ENCODE results near the gene LIPI.
"Not testable (repeated sequence)": the region's sequence is repeated elsewhere in the genome, so short reads cannot be mapped to it uniquely, and the experiment has no call there.

The LIPI gene

DNA sequence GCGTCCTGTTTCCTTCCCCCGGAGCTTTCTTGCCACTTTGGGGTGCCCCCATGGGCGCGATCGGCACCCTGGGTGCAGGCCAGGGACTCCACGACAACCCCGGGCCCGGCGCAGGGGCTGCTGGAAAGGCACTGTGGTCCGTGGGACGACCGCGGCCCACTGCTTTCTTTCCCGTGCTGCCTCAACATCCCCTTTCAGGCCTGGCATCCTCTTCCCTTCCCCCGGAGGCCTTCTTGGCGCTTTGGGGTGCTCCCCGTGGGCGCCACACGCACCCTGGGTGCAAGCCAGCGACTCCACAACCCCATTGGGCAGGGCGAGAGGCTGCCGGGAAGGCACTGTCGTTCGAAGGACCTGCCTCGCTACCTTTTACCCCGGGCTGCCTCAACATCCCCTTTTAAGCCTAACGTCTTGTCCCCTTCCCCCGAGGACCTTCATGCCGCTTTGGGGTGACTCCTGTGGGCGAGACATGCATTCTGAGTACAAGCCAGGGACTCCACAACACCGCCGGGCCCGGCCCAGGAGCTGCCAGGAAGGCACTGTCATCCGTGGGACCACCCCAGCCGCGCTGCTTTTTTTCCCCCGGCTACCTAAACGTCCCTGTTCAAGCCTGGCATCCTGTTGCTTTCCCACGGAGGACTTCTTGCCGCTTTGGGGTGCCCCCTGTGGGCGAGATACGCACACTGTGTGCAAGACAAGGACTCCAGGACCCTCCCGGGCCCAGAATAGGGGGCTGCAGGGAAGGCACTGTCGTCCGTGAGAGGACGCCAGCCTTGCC is 137.8 kb downstream of the LIPI start:
- DNase-seq = no peak

DNA sequence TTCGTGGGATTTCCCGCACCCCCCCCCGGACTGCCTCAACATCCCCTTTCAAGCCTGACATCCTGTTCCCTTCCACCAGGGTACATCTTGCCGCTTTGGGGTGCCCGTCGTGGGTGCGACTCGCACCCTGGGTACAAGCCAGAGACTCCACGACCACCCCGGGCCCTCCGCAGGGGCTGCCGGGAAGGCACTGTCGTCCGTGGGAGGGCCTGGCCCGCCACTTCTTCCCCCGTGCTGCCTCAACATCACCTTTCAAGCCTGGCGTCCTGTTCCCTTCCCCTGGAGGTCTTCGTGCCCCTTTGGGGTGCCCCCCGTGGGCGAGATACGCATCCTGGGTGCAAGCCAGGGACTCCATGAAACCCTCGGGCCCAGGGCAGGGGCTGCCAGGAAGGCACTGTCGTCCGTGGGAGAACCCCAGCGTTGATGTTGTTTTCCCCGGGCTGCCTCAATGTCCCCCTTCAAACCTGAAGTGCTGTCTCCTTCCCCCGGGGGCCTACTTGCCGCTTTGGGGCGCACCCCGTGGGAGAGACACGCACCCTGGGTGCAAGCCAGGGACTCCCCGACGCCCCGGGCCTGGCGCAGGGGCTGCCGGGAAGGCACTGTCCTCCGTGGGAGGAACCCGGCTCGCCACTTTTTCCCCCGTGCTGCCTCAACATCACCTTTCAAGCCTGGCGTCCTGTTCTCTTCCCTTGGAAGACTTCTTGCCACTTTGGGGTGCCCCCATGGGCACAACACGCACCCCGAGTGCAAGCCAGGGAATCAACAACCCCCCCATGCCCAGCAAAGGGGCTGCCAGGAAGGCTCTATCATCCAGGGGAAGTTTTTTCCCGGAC is 138.6 kb downstream of the LIPI start:
- no peak for DNase-seq

DNA sequence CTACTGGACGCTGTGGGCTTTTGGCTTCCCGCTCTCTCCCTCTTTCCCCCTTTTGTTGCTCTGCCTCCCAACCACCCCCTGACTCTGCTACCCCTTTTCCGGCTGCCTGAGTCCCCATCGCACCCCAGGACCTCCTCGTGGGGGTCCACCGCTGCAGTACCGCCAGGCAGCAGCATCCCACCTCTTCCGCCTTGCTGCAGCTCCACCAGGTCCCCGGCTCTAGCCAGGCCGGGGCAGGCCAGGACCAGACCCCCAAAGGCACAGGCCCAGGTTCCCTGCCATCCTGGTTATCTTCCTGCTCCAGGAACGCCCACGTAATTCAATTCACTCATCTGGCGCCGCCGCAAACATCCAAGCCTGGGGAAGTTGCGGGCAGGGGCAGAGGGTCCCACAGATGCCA is 139.8 kb downstream of the LIPI start:
- no peak for DNase-seq

DNA sequence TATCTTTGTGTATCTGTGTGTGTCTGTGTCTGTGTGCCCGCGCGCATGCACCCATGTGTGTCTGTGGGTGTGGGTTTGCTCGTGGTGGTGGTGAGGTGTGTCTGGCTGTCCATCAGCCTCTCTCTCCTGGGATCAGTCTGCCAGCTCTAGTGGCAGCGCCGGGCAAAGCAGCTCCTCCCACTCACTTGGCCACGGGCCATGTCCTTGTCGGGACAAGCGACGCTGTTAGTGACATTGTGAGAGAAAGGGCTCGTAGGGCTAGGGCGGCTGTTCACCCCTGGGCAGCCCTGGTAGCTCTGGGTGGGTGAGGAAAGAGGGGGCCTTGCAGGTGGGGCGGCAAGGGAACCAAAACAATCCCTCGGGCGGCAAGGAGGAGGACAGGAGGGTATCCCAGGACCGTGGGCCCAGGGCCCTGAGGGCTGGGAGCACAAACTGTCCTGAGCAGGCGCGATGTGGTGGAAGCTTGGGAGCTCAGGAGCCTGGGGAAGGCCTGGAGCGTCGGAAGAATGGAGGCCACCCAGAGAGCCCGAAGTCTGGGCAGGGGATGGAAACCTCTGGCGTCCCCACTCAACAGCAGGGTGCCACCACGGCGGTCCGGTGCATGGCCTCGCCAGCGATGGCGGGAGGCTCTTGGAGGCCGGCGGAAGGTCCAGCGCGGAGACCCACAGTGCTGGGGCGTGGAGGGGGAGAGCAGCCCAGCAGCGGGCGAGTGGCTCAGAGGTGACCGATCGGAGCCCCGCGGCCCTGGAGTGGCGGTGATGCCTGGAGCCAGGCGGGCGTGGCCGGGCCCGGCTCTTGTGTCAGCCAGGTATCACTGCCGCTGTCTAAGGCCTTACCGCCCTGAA is 140.5 kb downstream of the LIPI start:
- DNase-seq = no peak

DNA sequence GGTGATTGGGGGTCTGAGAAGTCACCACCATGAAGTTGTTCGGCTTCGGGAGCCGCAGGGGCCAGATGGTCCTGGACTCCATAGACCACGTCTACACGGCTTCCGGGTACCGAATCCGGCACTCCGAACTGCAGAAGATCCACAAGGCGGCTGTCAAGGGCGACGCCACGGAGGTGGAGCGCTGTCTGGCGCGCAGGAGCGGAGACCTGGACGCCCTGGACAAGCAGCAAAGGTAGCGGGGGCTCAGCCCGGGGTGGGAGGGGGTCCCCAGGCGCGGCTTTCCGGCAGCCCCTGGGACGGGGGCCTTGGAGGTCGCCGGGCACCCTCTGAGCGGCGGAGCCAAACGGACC is 146.5 kb downstream of the LIPI start:
- no peak for DNase-seq

DNA sequence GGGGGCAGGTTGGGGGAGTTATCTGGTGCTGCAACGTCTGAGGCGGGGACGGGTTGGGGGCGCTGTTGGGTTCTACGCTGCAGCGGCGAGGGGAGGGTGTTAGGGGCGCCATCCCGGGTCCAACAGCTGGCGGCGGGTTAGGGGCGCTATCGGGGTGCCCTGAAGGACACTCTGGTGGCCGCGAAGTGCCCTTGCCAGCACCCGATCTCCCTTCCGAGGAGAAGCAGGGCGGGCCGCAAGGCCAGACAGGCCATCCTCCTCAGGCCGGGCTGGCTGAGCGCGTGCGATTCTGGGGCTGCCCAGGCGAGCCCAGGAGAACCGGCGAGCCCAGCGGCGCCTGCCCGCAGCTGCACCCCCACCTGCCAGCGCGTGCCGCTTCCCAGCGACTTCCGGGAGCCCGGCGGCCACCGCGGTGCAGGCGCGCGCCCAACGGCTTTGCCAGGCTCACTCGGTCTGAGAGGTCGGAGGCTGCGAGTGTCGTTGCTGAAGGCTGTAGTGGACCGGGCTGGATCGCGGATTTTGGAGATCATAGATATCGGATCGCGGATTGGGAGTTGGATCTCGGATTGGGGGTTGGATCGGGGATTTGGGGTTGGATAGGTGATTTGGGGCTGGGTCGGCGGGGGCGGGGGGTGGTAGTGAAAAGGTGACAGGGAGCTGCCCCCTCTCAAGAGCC is 147.0 kb downstream of the LIPI start:
- not testable (repeated sequence) for DNase-seq

DNA sequence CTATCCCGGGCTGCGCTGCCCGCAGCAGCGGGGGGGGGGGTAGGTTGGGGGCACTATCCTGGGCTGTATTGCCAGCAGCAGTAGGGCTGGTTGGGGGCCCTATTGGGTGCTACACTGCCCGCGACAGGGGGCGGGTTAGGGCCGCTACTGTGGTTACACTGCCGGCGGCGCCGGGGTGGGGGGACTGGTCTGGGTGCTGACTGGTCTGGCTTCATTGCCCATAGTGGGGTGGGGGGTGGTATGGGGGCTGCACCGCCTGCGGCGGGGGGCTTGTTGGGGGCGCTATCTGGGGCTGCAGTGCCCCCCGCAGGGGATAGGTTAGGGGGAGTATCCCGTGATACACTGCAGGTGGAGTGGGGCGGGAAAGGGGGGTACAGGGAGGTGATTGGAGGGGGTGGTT is 148.1 kb downstream of the LIPI start:
- not testable (repeated sequence) for DNase-seq

DNA sequence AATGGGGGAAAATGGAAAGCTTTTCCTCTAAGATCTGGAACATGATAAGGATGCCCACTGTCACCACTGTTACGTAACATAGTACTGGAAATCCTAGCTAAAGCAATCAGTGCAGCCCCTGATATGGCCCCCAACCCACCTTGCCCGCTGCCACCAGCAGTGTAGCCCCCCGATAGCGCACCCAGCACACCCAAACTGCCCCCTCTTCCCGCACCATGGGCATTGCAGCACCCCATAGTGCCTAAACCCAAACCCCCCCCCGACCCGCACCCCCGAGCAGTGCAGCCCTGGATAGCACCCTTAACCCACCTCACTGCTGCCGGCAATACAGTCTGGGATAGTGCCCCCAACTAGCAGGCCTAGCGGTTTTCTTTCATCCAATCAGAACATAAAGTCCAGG is 148.9 kb downstream of the LIPI start:
- DNase-seq = not testable (repeated sequence)

DNA sequence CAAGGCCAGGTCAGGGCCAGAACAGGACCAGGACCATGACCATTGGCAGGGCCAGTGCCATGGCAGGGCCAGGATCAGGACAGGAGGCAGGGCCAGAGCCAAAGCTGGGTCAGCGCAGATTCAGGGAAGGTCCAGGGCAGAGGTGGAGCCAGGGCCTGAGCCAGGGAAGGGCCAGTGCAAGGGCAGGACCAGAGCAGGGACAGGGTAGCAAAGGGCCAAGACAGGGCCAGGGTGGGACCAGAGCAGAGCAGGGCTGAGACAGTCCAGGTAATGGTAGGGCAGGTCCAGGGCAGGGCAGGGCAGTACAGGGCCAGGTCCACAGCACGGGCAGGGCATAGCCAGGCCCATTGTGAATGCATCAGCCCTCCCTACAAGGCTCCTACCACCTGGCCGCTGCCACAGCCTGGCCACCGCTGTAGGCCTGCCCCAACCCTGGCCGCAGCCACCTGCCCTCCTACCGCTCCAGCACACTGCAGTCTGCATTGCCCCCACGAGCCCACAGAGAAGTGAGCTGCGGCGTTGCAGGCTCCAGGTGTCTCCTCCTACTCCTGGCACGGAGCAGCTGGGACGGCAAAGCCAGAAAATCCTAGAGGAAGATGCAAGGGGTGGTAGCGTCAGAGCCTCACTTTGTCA is 151.6 kb downstream of the LIPI start:
- not testable (repeated sequence) for DNase-seq

All from NCI-H1105 (cell line).